Muscle of back (tissue), 11 donors: Measurements from ENCODE around the gene NT5DC2. TPM values are rescaled to one million over a fixed set of nuclear protein-coding genes. Genes with fewer than 3 reads are reported as not detected.

Source experiments
- DNase-seq, 3 donors: peaks; one replicate each; pipeline versions ENCODE4 v3.0.0 to v3.0.0-alpha.2; 2013
- polyA plus RNA-seq, 10 donors: library from polyadenylated mRNA; unstranded; fragments of 120-200 nt; gene quantifications; one replicate each; pipeline ENCODE4 v1.2.1, GENCODE V29; 2013; ENCODE audit not compliant: insufficient read length in 10 of 10

NT5DC2 gene
- polyA plus RNA-seq, 10 donors: 68.1 to 146 (median 93.2) TPM

DNA sequence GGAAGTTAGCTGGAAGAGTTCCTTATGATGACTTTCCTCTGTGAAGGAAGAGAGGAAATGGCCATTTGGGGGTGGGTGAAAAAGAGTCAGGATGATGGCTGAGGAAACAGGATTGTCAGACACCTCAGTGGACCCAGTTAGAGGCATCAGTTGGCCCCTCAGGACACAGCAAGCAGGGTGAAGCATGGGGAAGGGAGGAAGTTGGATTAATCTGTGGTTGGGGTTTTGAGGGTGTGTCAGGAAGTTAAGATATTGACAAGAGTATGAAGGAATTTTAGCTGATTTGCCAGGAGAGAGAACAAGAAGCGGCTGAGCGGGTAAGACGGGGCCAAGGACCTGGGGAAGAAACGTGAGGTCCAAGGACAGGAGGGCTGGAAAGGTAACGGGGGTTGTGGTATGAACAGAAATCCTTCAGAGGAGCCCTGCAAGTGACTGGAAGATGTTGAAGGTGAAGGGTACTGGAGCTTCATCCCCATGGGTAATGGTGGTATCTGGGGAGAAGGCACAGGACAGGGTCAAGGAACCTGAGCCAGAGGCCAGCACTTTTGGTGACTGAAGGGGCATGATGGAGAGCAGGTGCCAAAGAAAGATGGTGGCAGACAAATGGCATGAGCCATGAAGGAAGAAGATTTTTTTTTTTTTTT is 5.5 kb upstream of the NT5DC2 start:
- DNase-seq: no peak

GRCh38 chr3:52537726-52538421 is 4.2 kb upstream of the NT5DC2 start:
- DNase-seq: no peak

DNA sequence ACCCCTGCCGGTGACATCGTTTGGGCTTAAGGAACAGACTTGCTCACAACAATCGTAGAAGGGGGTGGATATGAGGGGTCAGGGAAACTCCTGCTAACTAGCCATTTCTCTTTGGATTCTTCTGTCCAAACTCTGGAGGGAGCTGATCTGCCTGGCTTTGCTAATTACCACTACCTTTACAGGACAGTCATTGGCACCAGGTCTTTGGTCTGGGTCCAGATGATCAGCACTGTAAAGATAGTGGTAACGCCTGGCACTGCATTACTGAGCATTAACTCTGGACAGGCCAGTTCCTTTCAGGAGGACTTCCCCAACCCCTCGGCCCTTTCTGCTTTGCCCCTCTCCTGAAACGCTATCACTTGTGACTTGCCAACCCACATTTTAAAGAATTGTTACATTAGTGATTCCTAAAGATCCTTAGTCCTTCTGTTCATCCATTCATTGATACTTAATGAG is 3.5 kb upstream of the NT5DC2 start:
- DNase-seq: no peak

DNA sequence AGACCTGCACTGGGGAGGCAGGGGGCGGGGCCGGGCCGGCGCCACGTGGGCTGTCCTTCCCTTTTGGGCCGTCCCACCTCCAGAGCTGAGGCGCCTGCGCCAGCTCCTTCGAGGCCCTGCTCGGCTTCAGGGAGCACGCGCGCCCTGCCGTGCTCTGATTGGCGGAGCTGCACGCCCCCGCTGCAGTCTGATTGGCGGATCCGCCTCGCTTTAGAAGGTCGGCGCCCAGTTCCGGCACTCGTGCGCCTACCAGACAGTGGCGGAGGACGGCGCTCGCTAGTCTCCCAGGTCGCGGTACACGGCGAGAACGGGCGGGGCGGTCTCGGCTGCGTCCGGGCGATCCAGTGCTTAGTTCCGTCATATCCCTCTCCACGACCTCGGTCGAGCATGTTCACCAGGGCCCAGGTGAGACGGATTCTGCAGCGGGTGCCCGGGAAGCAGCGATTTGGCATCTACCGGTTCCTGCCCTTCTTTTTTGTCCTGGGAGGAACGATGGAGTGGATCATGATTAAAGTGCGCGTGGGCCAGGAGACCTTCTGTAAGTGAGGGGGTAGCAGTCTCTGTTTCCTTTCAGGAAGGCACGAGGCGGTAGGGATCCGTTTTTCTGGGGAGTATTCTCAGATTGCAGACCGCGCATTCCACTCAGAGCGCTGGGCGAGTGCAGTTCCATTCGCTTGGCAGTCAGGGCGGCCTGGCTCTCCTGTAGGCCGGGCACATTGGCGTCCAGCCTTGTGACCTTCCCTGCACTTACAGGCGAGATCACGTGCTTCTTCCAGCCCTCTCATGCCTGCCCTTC is 2.9 kb upstream of the NT5DC2 start, which contains the start of gene UQCC5:
UQCC5 (plus strand) TSS at position 237 of the 796 bp plus-strand sequence; CDS start at position 388, 151 bp downstream.
- peak; percentile 99 for DNase-seq

DNA sequence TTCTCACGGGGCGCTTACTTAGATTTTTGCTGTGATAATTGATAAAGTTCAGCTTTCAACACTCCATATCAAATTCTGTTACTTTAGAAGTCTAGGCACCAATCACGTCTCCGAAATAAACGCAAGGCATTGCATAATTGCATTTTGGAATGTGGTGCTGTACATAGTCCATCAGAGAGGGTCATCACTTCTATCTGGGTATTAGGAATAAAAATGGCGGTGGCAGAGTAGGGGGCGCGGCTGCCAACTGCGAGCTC is 2.4 kb upstream of the NT5DC2 start:
- no peak for DNase-seq

DNA sequence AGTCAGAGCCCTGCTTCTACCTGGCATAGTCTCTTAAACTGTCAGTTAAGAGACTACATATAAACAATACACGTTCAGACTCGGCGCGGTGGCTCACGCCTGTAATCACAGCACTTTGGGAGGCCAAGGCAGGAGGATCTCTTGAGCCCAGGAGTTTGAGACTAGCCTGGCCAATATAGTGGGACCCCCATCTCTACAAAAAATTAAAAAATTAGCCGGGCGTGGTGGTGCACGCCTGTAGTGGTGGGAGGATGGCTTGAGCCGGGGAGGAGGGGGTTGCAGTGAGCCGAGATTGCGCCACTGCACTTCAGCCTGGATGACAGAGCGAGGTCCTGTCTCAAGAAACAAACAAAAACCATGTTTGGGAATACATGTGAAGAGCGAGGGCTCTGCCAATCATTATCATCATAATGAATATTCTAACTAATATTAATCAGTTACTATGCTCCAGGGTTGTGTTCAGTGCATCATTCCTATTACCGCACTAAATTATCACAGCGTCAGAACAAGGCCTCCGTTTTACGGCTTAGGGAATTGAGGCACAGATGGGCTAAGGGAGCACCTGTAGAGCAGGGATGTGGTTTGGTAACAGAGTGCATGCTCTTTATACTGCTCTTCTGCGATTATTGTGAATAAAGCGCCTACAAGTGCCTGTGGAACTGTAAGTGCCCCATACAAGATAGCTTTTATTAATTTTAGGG is 1.9 kb upstream of the NT5DC2 start:
- DNase-seq: no peak

DNA sequence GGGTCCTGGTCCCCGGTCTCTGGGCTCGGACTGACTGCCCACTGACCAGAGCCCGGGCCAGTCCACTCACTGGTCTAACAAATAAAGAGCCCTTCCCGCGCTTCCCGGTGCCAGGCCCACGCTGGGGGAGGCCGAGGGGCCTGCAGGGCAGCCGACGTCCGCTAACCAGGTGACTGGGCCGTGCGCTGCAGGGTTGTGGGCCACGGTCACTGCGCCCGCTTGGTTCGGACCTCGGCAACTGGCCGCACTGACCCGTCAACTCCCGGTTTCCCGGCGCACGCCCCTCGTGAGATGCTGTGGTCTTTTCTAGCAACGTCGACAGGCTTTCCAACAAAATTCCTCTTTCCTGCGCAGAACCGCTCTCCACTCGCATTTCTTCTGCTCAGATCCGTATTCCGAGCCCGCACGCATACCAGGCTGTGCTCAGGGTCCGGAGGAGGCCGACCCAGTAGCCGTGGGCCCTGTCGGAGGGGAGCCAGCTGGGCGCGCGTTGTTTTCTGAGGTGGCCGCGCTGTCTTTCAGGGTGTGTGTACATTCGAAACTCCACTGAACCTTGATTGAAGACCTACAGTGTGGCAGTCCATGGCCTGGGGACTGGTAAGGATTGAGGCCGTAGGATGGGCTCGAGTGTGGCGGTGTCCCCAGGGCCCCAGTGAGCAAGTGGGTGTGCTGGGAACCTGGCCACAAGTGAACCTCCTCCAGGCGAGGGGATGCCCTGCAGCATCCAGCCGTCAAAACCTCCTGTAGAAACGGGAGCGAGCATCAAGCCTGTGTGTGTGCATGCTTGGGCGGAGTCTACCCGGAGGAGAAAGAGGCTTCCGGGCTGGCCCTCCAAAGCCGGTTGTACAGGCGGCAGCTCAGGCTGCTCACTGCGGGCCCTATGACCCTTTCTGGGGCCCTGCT is 875 bp upstream of the NT5DC2 start:
- DNase-seq: peak; percentile 11 to 52 (median 22)

DNA sequence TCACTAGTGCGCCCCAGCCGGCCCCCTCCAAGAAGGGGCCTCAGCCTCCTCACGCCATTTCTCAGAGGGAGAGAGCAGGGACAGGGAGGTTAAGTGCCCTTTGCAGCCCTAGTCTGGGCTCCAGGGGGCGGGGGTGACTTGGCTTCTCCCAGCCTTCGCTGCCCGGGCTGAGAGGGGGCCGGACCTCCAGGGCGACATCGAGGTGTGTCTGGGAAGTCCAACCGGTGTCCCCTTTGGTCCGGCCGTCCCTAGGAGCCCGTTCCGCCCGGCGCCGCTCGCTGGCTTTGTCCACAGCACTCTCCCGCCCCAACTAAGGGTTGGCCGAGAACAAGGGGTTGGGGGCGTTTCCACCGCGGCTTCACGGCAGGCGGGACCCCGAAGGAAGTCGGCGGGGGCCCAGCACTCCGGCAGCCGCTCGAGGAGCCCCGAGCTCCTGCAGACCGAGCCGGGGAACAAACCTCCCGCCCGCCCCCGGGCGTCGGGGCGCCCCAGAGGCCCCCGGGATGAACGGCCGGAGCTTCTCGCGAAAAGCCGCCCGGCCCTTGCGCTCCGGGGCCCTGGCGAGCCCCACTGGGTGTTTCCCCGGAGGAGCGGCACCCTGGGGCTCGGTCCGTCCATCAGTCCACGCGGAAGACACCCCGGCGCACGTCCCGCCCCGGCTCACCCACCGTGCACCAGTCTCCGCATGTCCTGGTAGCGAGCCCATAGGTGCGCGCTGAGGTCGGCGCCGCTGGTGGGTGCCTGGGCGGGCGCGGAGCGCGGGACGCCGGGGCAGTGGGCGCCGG is 627 bp downstream of the NT5DC2 start:
- DNase-seq: peak in 2 of 3 donors; percentile 22 to 65

DNA sequence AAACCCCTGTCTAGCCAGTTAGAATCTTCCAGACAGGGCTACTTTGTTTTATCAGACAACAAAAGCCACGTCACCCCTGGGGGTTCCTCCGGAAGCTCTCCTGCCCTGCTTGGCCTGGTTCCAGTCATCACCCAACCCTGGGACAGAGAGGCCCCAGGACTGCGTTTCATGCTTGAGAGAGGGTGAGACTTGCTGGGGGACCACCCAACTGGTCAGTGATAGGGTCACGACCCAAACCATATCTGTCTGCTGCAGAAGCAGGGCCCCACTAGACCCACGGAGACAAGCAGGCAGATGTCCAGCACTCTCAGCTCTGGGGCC is 1.2 kb downstream of the NT5DC2 start:
- no peak for DNase-seq

GRCh38 chr3:52531860-52532516 is 1.7 kb downstream of the NT5DC2 start:
- DNase-seq: no peak

GRCh38 chr3:52530918-52531826 is 2.5 kb downstream of the NT5DC2 start:
- no peak for DNase-seq

- no peak for DNase-seq
Observed at GRCh38 chr3:52529376-52530333, 4.0 kb downstream of the NT5DC2 start.

DNA sequence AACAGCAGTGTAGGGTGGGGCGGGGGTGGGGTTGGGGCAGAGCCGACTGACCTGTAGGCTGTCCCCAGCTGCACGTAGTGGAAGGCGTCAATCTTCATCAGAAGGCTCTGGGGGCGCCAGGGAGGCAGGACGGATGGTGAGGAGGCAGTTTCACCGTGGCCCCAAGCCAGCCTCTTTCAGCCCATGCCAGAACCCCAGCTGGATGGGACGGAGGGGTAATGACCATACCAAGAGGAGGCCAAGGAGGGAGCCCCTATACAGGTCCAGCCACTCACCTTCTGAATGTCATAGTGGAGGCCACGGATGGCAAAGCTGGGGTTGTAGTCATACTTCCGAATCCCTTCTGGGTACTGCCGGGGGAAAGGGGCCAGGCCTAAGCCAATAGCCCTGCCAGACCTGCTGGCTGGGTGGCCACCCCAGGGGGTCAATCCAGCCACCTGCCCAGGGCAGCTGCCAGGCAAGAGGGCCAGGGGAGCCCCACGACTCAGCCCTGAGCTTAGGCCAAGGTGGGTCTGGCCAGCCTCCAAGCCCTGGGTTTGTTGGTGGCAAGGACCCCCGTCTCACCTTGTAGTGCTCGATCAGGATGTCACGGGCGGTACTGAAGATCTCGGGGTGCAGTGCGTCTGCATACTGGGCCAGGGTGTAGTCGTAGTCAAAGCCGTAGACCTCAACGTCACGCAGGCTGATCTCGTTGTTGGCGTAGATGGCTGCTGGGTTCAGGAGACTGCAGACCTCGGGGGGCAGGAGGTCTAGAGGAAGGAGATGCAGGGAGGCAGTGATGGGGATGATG is 4.9 kb downstream of the NT5DC2 start:
- DNase-seq: no peak

DNA sequence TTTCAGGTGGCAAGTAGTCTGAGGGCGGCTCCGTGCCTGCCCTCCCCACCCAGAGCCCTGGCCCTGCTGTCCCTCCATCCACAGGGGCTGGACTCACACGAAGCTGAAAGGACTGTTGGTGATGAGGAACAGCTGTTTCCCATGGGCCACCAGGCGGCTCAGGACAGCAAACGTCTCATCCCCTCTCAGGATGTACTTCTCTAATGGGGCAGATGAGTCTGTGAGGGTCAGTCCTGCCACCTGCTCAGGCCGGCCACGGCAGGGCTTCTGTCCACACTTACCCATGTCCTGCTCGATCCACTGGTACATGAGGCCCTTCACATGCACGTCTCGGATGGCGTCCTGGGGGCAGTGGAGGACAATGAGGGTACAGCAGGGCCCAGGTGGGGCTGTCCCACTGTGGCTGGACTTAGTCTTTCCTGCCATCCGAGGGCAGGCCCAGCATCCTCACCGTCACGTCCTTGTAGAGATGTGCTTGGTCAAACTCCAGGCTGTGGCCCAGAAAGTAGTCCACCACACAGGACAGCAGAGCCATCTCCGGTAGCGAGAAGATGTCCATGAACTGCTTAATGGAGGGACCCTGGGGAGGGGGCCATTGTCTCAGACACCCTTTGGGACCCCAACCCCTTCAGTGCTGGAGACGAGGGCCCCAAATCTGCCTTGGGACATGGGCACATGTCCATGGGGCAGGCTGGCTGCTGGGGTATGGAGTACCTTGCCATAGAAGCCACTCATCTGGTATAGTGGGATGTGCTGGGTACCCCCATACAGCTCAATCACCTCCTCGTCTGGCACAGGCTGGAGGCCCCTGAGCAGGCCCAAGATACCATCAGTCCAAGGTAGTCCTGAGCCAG is 5.7 kb downstream of the NT5DC2 start:
- DNase-seq: no peak

- no peak for DNase-seq
Observed at GRCh38 chr3:52527039-52527731, 6.5 kb downstream of the NT5DC2 start.
